GM12891 (cell line): ENCODE data around the gene KRTAP26-1.

Experiments used
- POLR2A ChIP-seq: IDR thresholded peaks from 2 replicates; pipeline ENCODE4 v1.6.1; 2011; ENCODE audit warnings: low read depth, low read length, control low read depth
- SPI1 ChIP-seq: IDR thresholded peaks from 2 replicates; pipeline ENCODE4 v1.6.1; 2011; ENCODE audit warnings: low read depth, low read length, control low read depth
- TAF1 ChIP-seq: IDR thresholded peaks from 2 replicates; pipeline ENCODE4 v1.6.1; 2011; ENCODE audit warnings: low read depth, low read length, control low read depth

GRCh38 chr21:30320215-30320614 is at the start of gene KRTAP26-1:
- TF ChIP-seq POLR2A (no peak), TAF1 (no peak), SPI1 (no peak)
